Liver (tissue), 9 donors: Measurements from ENCODE around the gene PLEKHA3. TPM values are rescaled to one million over a fixed set of nuclear protein-coding genes. Genes with fewer than 3 reads are reported as not detected.

Experiments used
- DNase-seq: peaks from one replicate; pipeline ENCODE4 v3.0.0-alpha.2; 2017; ENCODE audit warnings: low spot score
- H3K27ac ChIP-seq, 2 donors: one replicate each; pipeline ENCODE4 v1.7.0; 2013; ENCODE audit warnings: inconsistent platforms in 2 of 2, low read length in 2 of 2, control low read depth in 1 of 2, low read depth in 1 of 2, mild to moderate bottlenecking in 1 of 2
- H3K27me3 ChIP-seq, 4 donors: one replicate each; pipeline versions ENCODE4 v1.6.1 to v1.7.0; 2013; ENCODE audit warnings: low read length in 3 of 4, inconsistent platforms in 1 of 4, mild to moderate bottlenecking in 1 of 4, moderate library complexity in 1 of 4; ENCODE audit not compliant: control insufficient read depth in 4 of 4, insufficient read depth in 4 of 4
- H3K36me3 ChIP-seq, 4 donors: one replicate each; pipeline versions ENCODE4 v1.6.1 to v1.7.0; 2013; ENCODE audit warnings: low read length in 3 of 4, mild to moderate bottlenecking in 3 of 4, low read depth in 1 of 4, moderate library complexity in 1 of 4; ENCODE audit not compliant: control insufficient read depth in 4 of 4, insufficient read depth in 3 of 4
- H3K4me1 ChIP-seq, 4 donors: one replicate each; pipeline versions ENCODE4 v1.6.1 to v1.7.0; 2013; ENCODE audit warnings: low read length in 3 of 4, mild to moderate bottlenecking in 3 of 4, moderate library complexity in 1 of 4; ENCODE audit not compliant: control insufficient read depth in 4 of 4, insufficient read depth in 4 of 4
- H3K4me3 ChIP-seq, 3 donors: one replicate each; pipeline versions ENCODE4 v1.6.1 to v1.7.0; 2013; ENCODE audit warnings: low read length in 3 of 3, control low read depth in 1 of 3, low read depth in 1 of 3, mild to moderate bottlenecking in 1 of 3
- H3K9ac ChIP-seq, 2 donors: one replicate each; pipeline ENCODE4 v1.7.0; 2013; ENCODE audit warnings: low read length in 2 of 2, mild to moderate bottlenecking in 2 of 2, moderate library complexity in 2 of 2, control low read depth in 1 of 2, low read depth in 1 of 2
- H3K9me3 ChIP-seq, 4 donors: one replicate each; pipeline versions ENCODE4 v1.6.1 to v1.7.0; 2013; ENCODE audit warnings: low read length in 3 of 4; ENCODE audit not compliant: control insufficient read depth in 4 of 4
- EGR1 ChIP-seq, 2 donors: IDR thresholded peaks; 2 replicates each; pipeline ENCODE4 v1.6.1; 2016 to 2018; ENCODE audit warnings: antibody characterized with exemption in 2 of 2, low read depth in 2 of 2
- FOXA1 ChIP-seq: IDR thresholded peaks from 2 replicates; pipeline ENCODE4 v1.6.1; 2016; ENCODE audit warnings: antibody characterized with exemption
- FOXA2 ChIP-seq: IDR thresholded peaks from 2 replicates; pipeline ENCODE4 v1.6.1; 2016; ENCODE audit warnings: antibody characterized with exemption
- GABPA ChIP-seq, 2 donors: IDR thresholded peaks in 1 of 2; conservative IDR thresholded peaks in 1 of 2; 2 replicates each; pipeline ENCODE4 v1.6.1; 2016; ENCODE audit warnings: antibody characterized with exemption in 2 of 2, mild to moderate bottlenecking in 1 of 2, moderate library complexity in 1 of 2
- HNF4A ChIP-seq, 2 donors: conservative IDR thresholded peaks; 2 replicates each; pipeline ENCODE4 v1.6.1; 2016; ENCODE audit warnings: antibody characterized with exemption in 2 of 2, mild to moderate bottlenecking in 2 of 2
- HNF4G ChIP-seq: IDR thresholded peaks from 2 replicates; pipeline ENCODE4 v1.6.1; 2016; ENCODE audit warnings: antibody characterized with exemption
- JUND ChIP-seq, 2 donors: IDR thresholded peaks; 2 replicates each; pipeline ENCODE4 v1.6.1; 2016; ENCODE audit warnings: antibody characterized with exemption in 2 of 2
- NR2F2 ChIP-seq: IDR thresholded peaks from 2 replicates; pipeline ENCODE4 v1.6.1; 2016; ENCODE audit warnings: antibody characterized with exemption
- RAD21 ChIP-seq, 2 donors: IDR thresholded peaks; 2 replicates each; pipeline ENCODE4 v1.6.1; 2016; ENCODE audit warnings: antibody characterized with exemption in 2 of 2, mild to moderate bottlenecking in 2 of 2
- RXRA ChIP-seq, 2 donors: IDR thresholded peaks; 2 replicates each; pipeline ENCODE4 v1.6.1; 2017 to 2018; ENCODE audit warnings: antibody characterized with exemption in 2 of 2, mild to moderate bottlenecking in 1 of 2
- SP1 ChIP-seq: IDR thresholded peaks from 2 replicates; pipeline ENCODE4 v1.6.1; 2018; ENCODE audit warnings: antibody characterized with exemption, mild to moderate bottlenecking
- TAF1 ChIP-seq: conservative IDR thresholded peaks from 2 replicates; pipeline ENCODE4 v1.6.1; 2016; ENCODE audit warnings: antibody characterized with exemption, mild to moderate bottlenecking
- YY1 ChIP-seq: IDR thresholded peaks from 2 replicates; pipeline ENCODE4 v1.6.1; 2016; ENCODE audit warnings: antibody characterized with exemption, mild to moderate bottlenecking
- WGBS: extraction: QIAGEN DNeasy Blood & Tissue Kit; methylation state at CpG from one replicate; pipeline ENCODE4 v1.1.7; 2013; 5-methylcytosine and 5-hydroxymethylcytosine counted together
- polyA plus RNA-seq, 2 donors: library from polyadenylated mRNA; stranded (reverse) in 1 of 2; unstranded in 1 of 2; fragments of 200-250 nt in 1 of 2; fragments of >200 nt in 1 of 2; fragmentation: Nextera tagmentation in 1 of 2; extraction: Ambion mirVana in 1 of 2; gene quantifications; one replicate each; pipeline versions ENCODE4 v1.2.1 to v1.2.3, GENCODE V29; 2013 to 2015
- total RNA-seq, 2 donors: library from RNA; depleted of rRNA; stranded (reverse); fragments of >200 nt; gene quantifications; one replicate each; pipeline ENCODE4 v1.2.3, GENCODE V29; 2014
- TF ChIP-seq, protein P1 (sequence below): IDR thresholded peaks from 2 replicates; pipeline ENCODE4 v1.6.1; 2016; ENCODE audit warnings: antibody characterized with exemption
- TF ChIP-seq, protein P2 (sequence below): fragments of 150-350 bp; IDR thresholded peaks from 2 replicates; pipeline ENCODE4 v1.5.1; 2017; ENCODE audit warnings: improper control_type of control experiment, low read depth, low read length; ENCODE audit not compliant: missing input control
- TF ChIP-seq, protein P3 (sequence below): IDR thresholded peaks from 2 replicates; pipeline ENCODE4 v1.6.1; 2016; ENCODE audit warnings: antibody characterized with exemption, mild to moderate bottlenecking
- TF ChIP-seq, protein P4 (sequence below): IDR thresholded peaks from 2 replicates; pipeline ENCODE4 v1.6.1; 2016; ENCODE audit warnings: antibody characterized with exemption
- TF ChIP-seq, protein P5 (sequence below): IDR thresholded peaks from 2 replicates; pipeline ENCODE4 v1.6.1; 2016; ENCODE audit warnings: antibody characterized with exemption
- donor health status: healthy.
- donor health status: healthy.
- donor health status: healthy.
- donor health status: healthy.
- donor health status: healthy.

Gene PLEKHA3
- total and polyA plus RNA-seq, 4 donors = 3.6 to 7.1 (median 6.1) TPM

DNA sequence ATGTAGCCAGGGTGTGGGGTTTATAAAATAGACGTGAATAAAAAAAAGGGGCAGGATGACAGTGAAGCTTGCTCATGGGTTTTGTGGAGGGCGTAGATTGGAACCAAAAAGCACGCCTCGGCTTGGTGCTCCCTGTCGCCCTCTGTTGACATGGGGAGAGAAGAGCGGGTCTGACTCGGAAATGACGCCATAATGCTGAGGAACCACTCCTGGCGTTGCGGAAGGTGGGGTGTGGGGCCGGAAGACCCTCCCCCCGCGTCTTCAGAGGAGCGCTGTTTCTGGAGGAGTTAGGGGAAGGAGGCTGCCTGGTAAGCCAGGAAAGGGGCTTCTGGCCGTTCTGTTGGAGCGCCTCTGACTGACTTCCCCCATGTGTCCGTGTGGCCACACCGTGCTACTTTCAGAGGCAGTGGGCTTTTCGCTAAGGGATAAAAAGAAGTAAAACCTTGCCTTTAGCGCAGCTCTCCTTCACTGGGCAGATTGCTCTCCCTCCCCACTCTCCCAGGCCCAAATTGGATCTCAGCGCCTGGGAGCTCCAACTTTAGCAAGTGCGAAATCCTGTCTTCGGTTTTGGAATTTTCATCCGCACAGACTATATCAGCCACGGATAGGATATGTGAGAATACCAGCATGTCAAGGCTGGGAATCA, 42.8 kb downstream of the PLEKHA3 start:
- TF ChIP-seq, protein P1, sequence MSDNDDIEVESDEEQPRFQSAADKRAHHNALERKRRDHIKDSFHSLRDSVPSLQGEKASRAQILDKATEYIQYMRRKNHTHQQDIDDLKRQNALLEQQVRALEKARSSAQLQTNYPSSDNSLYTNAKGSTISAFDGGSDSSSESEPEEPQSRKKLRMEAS = no peak
- peak in 1 of 2 donors; percentile 42 for TF ChIP-seq RXRA (IDR thresholded peaks at IDR 0.05)
- TF ChIP-seq GABPA (IDR thresholded peaks at IDR 0.05 in 1 of 2, conservative IDR thresholded peaks at IDR 0.05 in 1 of 2) = peak; percentile 80 to 92
- TF ChIP-seq RAD21 (IDR thresholded peaks at IDR 0.05) = peak; percentile 60 to 75
- TF ChIP-seq, protein P2, sequence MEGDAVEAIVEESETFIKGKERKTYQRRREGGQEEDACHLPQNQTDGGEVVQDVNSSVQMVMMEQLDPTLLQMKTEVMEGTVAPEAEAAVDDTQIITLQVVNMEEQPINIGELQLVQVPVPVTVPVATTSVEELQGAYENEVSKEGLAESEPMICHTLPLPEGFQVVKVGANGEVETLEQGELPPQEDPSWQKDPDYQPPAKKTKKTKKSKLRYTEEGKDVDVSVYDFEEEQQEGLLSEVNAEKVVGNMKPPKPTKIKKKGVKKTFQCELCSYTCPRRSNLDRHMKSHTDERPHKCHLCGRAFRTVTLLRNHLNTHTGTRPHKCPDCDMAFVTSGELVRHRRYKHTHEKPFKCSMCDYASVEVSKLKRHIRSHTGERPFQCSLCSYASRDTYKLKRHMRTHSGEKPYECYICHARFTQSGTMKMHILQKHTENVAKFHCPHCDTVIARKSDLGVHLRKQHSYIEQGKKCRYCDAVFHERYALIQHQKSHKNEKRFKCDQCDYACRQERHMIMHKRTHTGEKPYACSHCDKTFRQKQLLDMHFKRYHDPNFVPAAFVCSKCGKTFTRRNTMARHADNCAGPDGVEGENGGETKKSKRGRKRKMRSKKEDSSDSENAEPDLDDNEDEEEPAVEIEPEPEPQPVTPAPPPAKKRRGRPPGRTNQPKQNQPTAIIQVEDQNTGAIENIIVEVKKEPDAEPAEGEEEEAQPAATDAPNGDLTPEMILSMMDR = peak; percentile 58
- TF ChIP-seq HNF4G = no peak
- TF ChIP-seq HNF4A (conservative IDR thresholded peaks at IDR 0.05) = peak; percentile 14 to 50
- TF ChIP-seq, protein P3, sequence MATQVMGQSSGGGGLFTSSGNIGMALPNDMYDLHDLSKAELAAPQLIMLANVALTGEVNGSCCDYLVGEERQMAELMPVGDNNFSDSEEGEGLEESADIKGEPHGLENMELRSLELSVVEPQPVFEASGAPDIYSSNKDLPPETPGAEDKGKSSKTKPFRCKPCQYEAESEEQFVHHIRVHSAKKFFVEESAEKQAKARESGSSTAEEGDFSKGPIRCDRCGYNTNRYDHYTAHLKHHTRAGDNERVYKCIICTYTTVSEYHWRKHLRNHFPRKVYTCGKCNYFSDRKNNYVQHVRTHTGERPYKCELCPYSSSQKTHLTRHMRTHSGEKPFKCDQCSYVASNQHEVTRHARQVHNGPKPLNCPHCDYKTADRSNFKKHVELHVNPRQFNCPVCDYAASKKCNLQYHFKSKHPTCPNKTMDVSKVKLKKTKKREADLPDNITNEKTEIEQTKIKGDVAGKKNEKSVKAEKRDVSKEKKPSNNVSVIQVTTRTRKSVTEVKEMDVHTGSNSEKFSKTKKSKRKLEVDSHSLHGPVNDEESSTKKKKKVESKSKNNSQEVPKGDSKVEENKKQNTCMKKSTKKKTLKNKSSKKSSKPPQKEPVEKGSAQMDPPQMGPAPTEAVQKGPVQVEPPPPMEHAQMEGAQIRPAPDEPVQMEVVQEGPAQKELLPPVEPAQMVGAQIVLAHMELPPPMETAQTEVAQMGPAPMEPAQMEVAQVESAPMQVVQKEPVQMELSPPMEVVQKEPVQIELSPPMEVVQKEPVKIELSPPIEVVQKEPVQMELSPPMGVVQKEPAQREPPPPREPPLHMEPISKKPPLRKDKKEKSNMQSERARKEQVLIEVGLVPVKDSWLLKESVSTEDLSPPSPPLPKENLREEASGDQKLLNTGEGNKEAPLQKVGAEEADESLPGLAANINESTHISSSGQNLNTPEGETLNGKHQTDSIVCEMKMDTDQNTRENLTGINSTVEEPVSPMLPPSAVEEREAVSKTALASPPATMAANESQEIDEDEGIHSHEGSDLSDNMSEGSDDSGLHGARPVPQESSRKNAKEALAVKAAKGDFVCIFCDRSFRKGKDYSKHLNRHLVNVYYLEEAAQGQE = no peak
- TF ChIP-seq, protein P4, sequence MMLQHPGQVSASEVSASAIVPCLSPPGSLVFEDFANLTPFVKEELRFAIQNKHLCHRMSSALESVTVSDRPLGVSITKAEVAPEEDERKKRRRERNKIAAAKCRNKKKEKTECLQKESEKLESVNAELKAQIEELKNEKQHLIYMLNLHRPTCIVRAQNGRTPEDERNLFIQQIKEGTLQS = peak; percentile 71
- TF ChIP-seq, protein P5, sequence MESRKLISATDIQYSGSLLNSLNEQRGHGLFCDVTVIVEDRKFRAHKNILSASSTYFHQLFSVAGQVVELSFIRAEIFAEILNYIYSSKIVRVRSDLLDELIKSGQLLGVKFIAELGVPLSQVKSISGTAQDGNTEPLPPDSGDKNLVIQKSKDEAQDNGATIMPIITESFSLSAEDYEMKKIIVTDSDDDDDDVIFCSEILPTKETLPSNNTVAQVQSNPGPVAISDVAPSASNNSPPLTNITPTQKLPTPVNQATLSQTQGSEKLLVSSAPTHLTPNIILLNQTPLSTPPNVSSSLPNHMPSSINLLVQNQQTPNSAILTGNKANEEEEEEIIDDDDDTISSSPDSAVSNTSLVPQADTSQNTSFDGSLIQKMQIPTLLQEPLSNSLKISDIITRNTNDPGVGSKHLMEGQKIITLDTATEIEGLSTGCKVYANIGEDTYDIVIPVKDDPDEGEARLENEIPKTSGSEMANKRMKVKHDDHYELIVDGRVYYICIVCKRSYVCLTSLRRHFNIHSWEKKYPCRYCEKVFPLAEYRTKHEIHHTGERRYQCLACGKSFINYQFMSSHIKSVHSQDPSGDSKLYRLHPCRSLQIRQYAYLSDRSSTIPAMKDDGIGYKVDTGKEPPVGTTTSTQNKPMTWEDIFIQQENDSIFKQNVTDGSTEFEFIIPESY = no peak
- TF ChIP-seq FOXA2 = no peak
- peak; percentile 41 to 84 for TF ChIP-seq JUND (IDR thresholded peaks at IDR 0.05)
- peak; percentile 42 for TF ChIP-seq SP1
- no peak for TF ChIP-seq YY1
- TF ChIP-seq NR2F2 = no peak
- TF ChIP-seq TAF1 = no peak
- TF ChIP-seq EGR1 (IDR thresholded peaks at IDR 0.05; ENCODE audit: low read depth in 2 of 2) = no peak
- no peak for TF ChIP-seq FOXA1
- Histone ChIP-seq H3K9ac (peak overlapping the region; percentile 54 to 77), H3K4me1 (peaks cover 0 to 10% (median 5%) of the 10 kb centered on the region in 4 donors), H3K27ac (peak overlapping the region; percentile 15 to 34), H3K9me3 (no peaks in the 10 kb centered on the region), H3K36me3 (peaks cover 0 to 13% (median 3%) of the 10 kb centered on the region in 4 donors), H3K4me3 (peak overlapping the region; percentile 48 to 81 (median 78)), H3K27me3 (no peaks in the 10 kb centered on the region)
- DNase-seq = peak; percentile 79
- 22% methylated on average over 25 of the region's 25 CpGs for WGBS
